ENCODE data around the gene PROM1.

- no peak for TF ChIP-seq CTCF (IDR thresholded peaks at IDR 0.05)
- no peak for TF ChIP-seq POLR2A (IDR thresholded peaks at IDR 0.05)
Observed at GRCh38 chr4:16018061-16018676, 65.7 kb downstream of the PROM1 start.

Data from body of pancreas (tissue), 4 donors.